ENCODE results near the gene PCGF6.
A peak's percentile ranks its signal among the peaks of the same experiment; 100 is the strongest.

Gene PCGF6, protein sequence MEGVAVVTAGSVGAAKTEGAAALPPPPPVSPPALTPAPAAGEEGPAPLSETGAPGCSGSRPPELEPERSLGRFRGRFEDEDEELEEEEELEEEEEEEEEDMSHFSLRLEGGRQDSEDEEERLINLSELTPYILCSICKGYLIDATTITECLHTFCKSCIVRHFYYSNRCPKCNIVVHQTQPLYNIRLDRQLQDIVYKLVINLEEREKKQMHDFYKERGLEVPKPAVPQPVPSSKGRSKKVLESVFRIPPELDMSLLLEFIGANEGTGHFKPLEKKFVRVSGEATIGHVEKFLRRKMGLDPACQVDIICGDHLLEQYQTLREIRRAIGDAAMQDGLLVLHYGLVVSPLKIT

GRCh38 chr10:103350517-103351260 is at the start of gene PCGF6:
TSS of gene PCGF6 (minus strand) at chr10:103351140. CDS start at chr10:103351066, 74 bp downstream.
- no peaks in the 10 kb centered on the region for H3K27me3 ChIP-seq (ENCODE audit: insufficient read depth, poor library complexity, severe bottlenecking)
- ATAC-seq (ENCODE audit: low read depth) (peak; percentile 95), DNase-seq (ENCODE audit: low spot score) (peak; percentile 76)
- peak within 1 kb of the TSS; percentile 51 for H3K4me3 ChIP-seq (ENCODE audit: severe bottlenecking)
- peaks cover 36% of the 10 kb centered on the region for H3K36me3 ChIP-seq (ENCODE audit: low read depth)
- peak; percentile 7 for TF ChIP-seq CTCF (IDR thresholded peaks at IDR 0.05; ENCODE audit: poor library complexity, severe bottlenecking)
- H3K9me3 ChIP-seq (ENCODE audit: severe bottlenecking): no peaks in the 10 kb centered on the region
- H3K27ac ChIP-seq (ENCODE audit: poor library complexity, severe bottlenecking): peak within 1 kb of the TSS; percentile 52
- no peaks in the 10 kb centered on the region for H3K4me1 ChIP-seq (ENCODE audit: insufficient read depth, poor library complexity, severe bottlenecking)

DNA sequence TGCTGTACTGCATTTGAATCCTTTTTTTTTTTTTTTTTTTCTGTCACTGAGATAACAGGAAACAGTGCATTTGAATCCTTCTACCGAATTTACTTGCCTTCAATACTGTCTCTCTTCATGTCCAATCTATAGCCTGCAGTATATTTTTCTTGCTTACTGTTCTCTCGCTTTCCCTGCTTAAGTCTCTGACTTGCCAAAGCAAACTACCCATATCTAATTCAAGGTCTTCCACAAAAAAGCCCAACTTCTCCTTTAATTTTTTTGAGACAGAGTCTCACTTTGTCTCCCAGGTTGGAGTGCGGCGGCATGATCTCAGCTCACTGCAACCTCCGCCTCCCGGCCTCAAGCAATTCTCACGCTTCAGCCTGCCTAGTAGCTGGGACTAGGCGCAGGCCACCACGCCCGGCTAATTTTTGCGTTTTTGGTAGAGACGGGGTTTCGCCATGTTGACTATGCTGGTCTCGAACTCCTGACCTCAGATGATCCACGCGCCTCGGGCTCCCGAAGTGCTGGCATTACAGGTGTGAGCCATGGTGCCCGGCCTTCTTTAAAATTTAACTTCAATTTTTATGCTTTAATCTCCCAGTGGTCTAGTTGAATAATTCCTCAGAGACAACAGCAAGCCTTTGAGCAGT is 46.4 kb upstream of the PCGF6 start:
- Histone ChIP-seq H3K27me3 (ENCODE audit: insufficient read depth, poor library complexity, severe bottlenecking) (no peaks in the 10 kb centered on the region), H3K36me3 (ENCODE audit: low read depth) (peaks cover 76% of the 10 kb centered on the region), H3K4me1 (ENCODE audit: insufficient read depth, poor library complexity, severe bottlenecking) (peaks cover 28% of the 10 kb centered on the region), H3K4me3 (ENCODE audit: severe bottlenecking) (peak overlapping the region; percentile 85), H3K27ac (ENCODE audit: poor library complexity, severe bottlenecking) (peak overlapping the region; percentile 42), H3K9me3 (ENCODE audit: severe bottlenecking) (no peaks in the 10 kb centered on the region)
- ATAC-seq (ENCODE audit: low read depth): no peak
- no peak for TF ChIP-seq CTCF (IDR thresholded peaks at IDR 0.05; ENCODE audit: poor library complexity, severe bottlenecking)
- DNase-seq (ENCODE audit: low spot score): no peak

DNA sequence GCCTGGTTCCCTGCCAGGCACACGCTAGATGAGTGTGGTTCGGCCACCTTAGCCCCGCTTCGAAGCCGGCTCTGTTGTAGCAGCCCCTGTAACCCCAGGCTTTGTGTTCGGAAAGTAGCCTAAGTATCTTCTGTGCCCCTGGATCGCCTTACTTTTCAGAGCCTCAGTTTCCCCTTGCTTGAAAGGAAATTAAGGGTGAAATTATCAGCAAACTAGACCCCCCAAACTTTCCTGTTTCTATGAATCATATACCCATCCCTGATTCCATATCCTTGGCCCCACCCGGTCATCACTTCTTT is 45.8 kb upstream of the PCGF6 start:
- peaks cover 76% of the 10 kb centered on the region for H3K36me3 ChIP-seq (ENCODE audit: low read depth)
- peak overlapping the region; percentile 42 for H3K27ac ChIP-seq (ENCODE audit: poor library complexity, severe bottlenecking)
- no peaks in the 10 kb centered on the region for H3K27me3 ChIP-seq (ENCODE audit: insufficient read depth, poor library complexity, severe bottlenecking)
- H3K4me1 ChIP-seq (ENCODE audit: insufficient read depth, poor library complexity, severe bottlenecking): peaks cover 28% of the 10 kb centered on the region
- ATAC-seq (ENCODE audit: low read depth): peak; percentile 5; the same call in 1 of the 3 replicates
- DNase-seq (ENCODE audit: low spot score): no peak
- no peaks in the 10 kb centered on the region for H3K9me3 ChIP-seq (ENCODE audit: severe bottlenecking)
- TF ChIP-seq CTCF (IDR thresholded peaks at IDR 0.05; ENCODE audit: poor library complexity, severe bottlenecking): no peak
- H3K4me3 ChIP-seq (ENCODE audit: severe bottlenecking): peak overlapping the region; percentile 85

- ATAC-seq (ENCODE audit: low read depth) (peak; percentile 99), DNase-seq (ENCODE audit: low spot score) (peak; percentile 97)
- H3K9me3 ChIP-seq (ENCODE audit: severe bottlenecking): no peaks in the 10 kb centered on the region
- TF ChIP-seq CTCF (IDR thresholded peaks at IDR 0.05; ENCODE audit: poor library complexity, severe bottlenecking): no peak
- H3K4me1 ChIP-seq (ENCODE audit: insufficient read depth, poor library complexity, severe bottlenecking): peaks cover 28% of the 10 kb centered on the region
- peaks cover 76% of the 10 kb centered on the region for H3K36me3 ChIP-seq (ENCODE audit: low read depth)
- H3K27ac ChIP-seq (ENCODE audit: poor library complexity, severe bottlenecking): peak within 1 kb of the TSS; percentile 42
- no peaks in the 10 kb centered on the region for H3K27me3 ChIP-seq (ENCODE audit: insufficient read depth, poor library complexity, severe bottlenecking)
- peak within 1 kb of the TSS; percentile 85 for H3K4me3 ChIP-seq (ENCODE audit: severe bottlenecking)
These were observed 45.3 kb upstream of the PCGF6 start, which contains the start of the genes ATP5MK and PDCD11 for GRCh38 chr10:103396067-103396788. TSS of gene ATP5MK (minus strand) at chr10:103396475. CDS start at chr10:103392457, 4,018 bp downstream. TSS of gene PDCD11 (plus strand) at chr10:103396626. CDS start at chr10:103398427, 1,801 bp downstream.

Data from RWPE2 (cell line).